Sciatic nerve (tissue), 2 donors: ENCODE measurements around the gene EXOC1. TPM values are rescaled to one million over a fixed set of nuclear protein-coding genes. Genes with fewer than 3 reads are reported as not detected.
A peak's percentile ranks its signal among the peaks of the same experiment; 100 is the strongest.

Source experiments
- ATAC-seq: fragments of 200-7000 bp; cut with Tn5 transposase; one replicate; pipeline ENCODE4 v1.9.1; 2020; ENCODE audit warnings: mild to moderate bottlenecking, moderate library complexity
- DNase-seq: peaks from one replicate; pipeline ENCODE4 v3.0.0-alpha.2; 2020; ENCODE audit warnings: low spot score
- intact Hi-C: fragments of 100-400 bp; cut with DNase I; formaldehyde crosslinking; loops from one replicate; pipeline ENCODE4 v1.14.2; 2022
- total RNA-seq: library from RNA; stranded (reverse); fragmentation: NEBNext Ultra II Directional; extraction: Animal tissue kit (Norgen Biotek cat#: 25700); gene quantifications from one replicate; pipeline ENCODE4 v1.2.1, GENCODE V29; 2021
- donor health status: DM: no; HTN: no; CAD: no.
- donor health status: DM: no; HTN: no; CAD: no.

The EXOC1 gene
- total RNA-seq, 1 donor from 2014 or later: 51.0 TPM

- no peak for ATAC-seq
- intact Hi-C loops: no loop called here
These were observed 3.7 kb upstream of the EXOC1 start for GRCh38 chr4:55849724-55850123.

GRCh38 chr4:55851885-55852284, 1.6 kb upstream of the EXOC1 start:
- intact Hi-C loops: no loop called here
- no peak for ATAC-seq
- DNase-seq: no peak

More at GRCh38 chr4:55849724-55850123, 3.7 kb upstream of the EXOC1 start:
- DNase-seq: no peak

- ATAC-seq (no peak), DNase-seq (no peak)
- intact Hi-C loops: no loop called here
These were observed 681 bp downstream of the EXOC1 start for GRCh38 chr4:55854129-55854528.

- intact Hi-C loops: no loop called here
- DNase-seq: no peak
- no peak for ATAC-seq
These were observed 4.1 kb downstream of the EXOC1 start for GRCh38 chr4:55857586-55857985.

- DNase-seq (no peak), ATAC-seq (no peak)
- intact Hi-C loops: no loop called here
These were observed 6.3 kb downstream of the EXOC1 start for GRCh38 chr4:55859711-55860110.

- DNase-seq (no peak), ATAC-seq (no peak)
- intact Hi-C loops: no loop called here
These were observed 11.3 kb downstream of the EXOC1 start for GRCh38 chr4:55864577-55865223.

GRCh38 chr4:55865228-55865806, 11.9 kb downstream of the EXOC1 start:
- DNase-seq: no peak
- intact Hi-C loops: no loop called here
- ATAC-seq: no peak

- intact Hi-C loops: no loop called here
- ATAC-seq (peak; percentile 85), DNase-seq (no peak)
These were observed 13.0 kb downstream of the EXOC1 start for GRCh38 chr4:55866290-55866907.

GRCh38 chr4:55866973-55867574, 13.6 kb downstream of the EXOC1 start:
- intact Hi-C loops: no loop called here
- ATAC-seq: peak; percentile 83
- DNase-seq: no peak

- intact Hi-C loops: no loop called here
- ATAC-seq (no peak), DNase-seq (no peak)
These were observed 15.2 kb downstream of the EXOC1 start for GRCh38 chr4:55868581-55869090.

- DNase-seq (no peak), ATAC-seq (no peak)
- intact Hi-C loops: no loop called here
These were observed 17.9 kb downstream of the EXOC1 start for GRCh38 chr4:55871299-55871800.

GRCh38 chr4:55874831-55875230, 21.4 kb downstream of the EXOC1 start:
- ATAC-seq: no peak
- DNase-seq: no peak
- intact Hi-C loops: no loop called here

GRCh38 chr4:55876387-55876786, 22.9 kb downstream of the EXOC1 start:
- ATAC-seq (no peak), DNase-seq (no peak)
- intact Hi-C loops: no loop called here

GRCh38 chr4:55879224-55879623, 25.8 kb downstream of the EXOC1 start:
- ATAC-seq (no peak), DNase-seq (no peak)
- intact Hi-C loops: no loop called here

- ATAC-seq: no peak
- intact Hi-C loops: no loop called here
- DNase-seq: no peak
These were observed 27.3 kb downstream of the EXOC1 start for GRCh38 chr4:55880652-55881280.

GRCh38 chr4:55884093-55884850, 30.8 kb downstream of the EXOC1 start:
- no peak for ATAC-seq
- intact Hi-C loops: no loop called here

GRCh38 chr4:55884851-55885219, 31.4 kb downstream of the EXOC1 start:
- DNase-seq (no peak), ATAC-seq (no peak)
- intact Hi-C loops: no loop called here

More at GRCh38 chr4:55884093-55884850, 30.8 kb downstream of the EXOC1 start:
- DNase-seq: no peak

GRCh38 chr4:55887594-55887993, 34.1 kb downstream of the EXOC1 start:
- ATAC-seq: no peak
- intact Hi-C loops: no loop called here

GRCh38 chr4:55892156-55892555, 38.7 kb downstream of the EXOC1 start:
- intact Hi-C loops: no loop called here
- no peak for ATAC-seq
- DNase-seq: no peak

More at GRCh38 chr4:55887594-55887993, 34.1 kb downstream of the EXOC1 start:
- no peak for DNase-seq
